Endothelial cell of umbilical vein (primary cell): ENCODE data around the gene KCNE3. TPM values are rescaled to one million over a fixed set of nuclear protein-coding genes. Genes with fewer than 3 reads are reported as not detected.

ENCODE experiments used
- BruUV-seq: library from RNA; stranded (reverse); fragments of 400-500 nt; replicated peaks from 2 replicates; lab custom pipeline; 2021; lab: Mats Ljungman, UMichigan
- CTCF ChIA-PET: fragments of 300-600, 350-600 bp; sonication (Branson Sonifier 250); formaldehyde crosslinking; loops from one replicate; lab custom pipeline; 2021; ENCODE audit warnings: antibody characterized with exemption, inconsistent platforms; lab: Charles Lee
- POLR2A ChIA-PET: fragments of 300-600, 350-600 bp; sonication (Branson Sonifier 250); formaldehyde crosslinking; loops from one replicate; lab custom pipeline; 2021; ENCODE audit warnings: antibody characterized with exemption, inconsistent platforms; lab: Charles Lee
- DNase-seq: peaks from one replicate; pipeline ENCODE4 v3.0.0-alpha.2; 2011; ENCODE audit warnings: low read depth, low spot score
- FAIRE-seq: peaks from 2 replicates; lab custom pipeline; 2011; peaks lifted over from hg19 to GRCh38; lab: Jason Lieb, UNC
- H2AFZ ChIP-seq: 2 replicates; pipeline ENCODE4 v1.6.0; 2012; ENCODE audit warnings: low read depth, low read length, control low read depth, inconsistent platforms
- H3K27ac ChIP-seq: 2 replicates; pipeline ENCODE4 v1.5.1; 2011; ENCODE audit warnings: low read depth, mild to moderate bottlenecking, control low read depth, low read length, moderate library complexity; ENCODE audit not compliant: insufficient read depth
- H3K27me3 ChIP-seq, 2 experiments: 2 replicates each; pipeline versions ENCODE4 v1.6.0 to v1.6.1; 2011; ENCODE audit warnings: low read length in 2 of 2, mixed read lengths in 1 of 2; ENCODE audit not compliant: control insufficient read depth in 2 of 2, insufficient read depth in 2 of 2
- H3K36me3 ChIP-seq, 2 experiments: 2 replicates in 1 of 2; 3 replicates in 1 of 2; pipeline ENCODE4 v1.5.1; 2011; ENCODE audit warnings: low read length in 2 of 2, mild to moderate bottlenecking in 1 of 2, moderate library complexity in 1 of 2; ENCODE audit not compliant: control insufficient read depth in 2 of 2, insufficient read depth in 2 of 2; ENCODE audit errors: extremely low read depth in 1 of 2
- H3K4me1 ChIP-seq: 3 replicates; pipeline ENCODE4 v1.5.1; 2011; ENCODE audit warnings: mild to moderate bottlenecking, low read length; ENCODE audit not compliant: control insufficient read depth, insufficient read depth; ENCODE audit errors: extremely low read depth
- H3K4me2 ChIP-seq: 2 replicates; pipeline ENCODE4 v1.6.1; 2011; ENCODE audit warnings: low read length, control low read depth, mixed read lengths; ENCODE audit not compliant: insufficient read depth
- H3K4me3 ChIP-seq, 3 experiments: fragments of 200-600 bp in 1 of 3; sonication (generic), shearing (Covaris generic) in 1 of 3; replicated peaks in 1 of 3; 2 replicates each; pipeline ENCODE4 v1.5.1; 2011 to 2016; ENCODE audit warnings: control low read depth in 3 of 3, low read length in 3 of 3, mild to moderate bottlenecking in 2 of 3, inconsistent platforms in 1 of 3, low read depth in 1 of 3, moderate library complexity in 1 of 3; ENCODE audit not compliant: insufficient read depth in 1 of 3
- H3K79me2 ChIP-seq: 2 replicates; pipeline ENCODE4 v1.6.0; 2012; ENCODE audit warnings: low read length, inconsistent platforms; ENCODE audit not compliant: control insufficient read depth, insufficient read depth
- H3K9ac ChIP-seq: replicated peaks from 2 replicates; pipeline ENCODE3; 2011; ENCODE audit warnings: low read length, control low read depth; ENCODE audit not compliant: insufficient read depth; ENCODE audit errors: extremely low read depth
- H3K9me1 ChIP-seq: replicated peaks from 3 replicates; pipeline ENCODE4 v1.6.0; 2011; ENCODE audit warnings: mild to moderate bottlenecking, low read length; ENCODE audit not compliant: control insufficient read depth, insufficient read depth; ENCODE audit errors: extremely low read depth
- H3K9me3 ChIP-seq: replicated peaks from 2 replicates; pipeline ENCODE4 v1.5.1; 2012; ENCODE audit warnings: low read length, inconsistent platforms; ENCODE audit not compliant: control insufficient read depth, insufficient read depth
- H4K20me1 ChIP-seq: replicated peaks from 2 replicates; pipeline ENCODE3; 2011; ENCODE audit warnings: mild to moderate bottlenecking, low read length; ENCODE audit not compliant: control insufficient read depth, insufficient read depth; ENCODE audit errors: extremely low read depth
- CTCF ChIP-seq, 2 donors: IDR thresholded peaks; 1 replicate in 1 of 2; 2 replicates in 1 of 2; pipeline ENCODE4 v1.5.1; 2011; ENCODE audit warnings: low read length in 2 of 2, mild to moderate bottlenecking in 2 of 2, moderate library complexity in 2 of 2, control low read depth in 1 of 2, inconsistent platforms in 1 of 2, low read depth in 1 of 2; ENCODE audit not compliant: insufficient read depth in 1 of 2; ENCODE audit errors: extremely low read depth in 1 of 2
- FOS ChIP-seq: IDR thresholded peaks from 2 replicates; pipeline ENCODE4 v1.6.1; 2011; ENCODE audit warnings: mild to moderate bottlenecking, low read length, moderate library complexity, borderline replicate concordance; ENCODE audit not compliant: insufficient read depth
- GATA2 ChIP-seq: IDR thresholded peaks from 2 replicates; pipeline ENCODE4 v1.7.0; 2011; ENCODE audit warnings: low read depth, mild to moderate bottlenecking, moderate library complexity, mixed read lengths, low read length; ENCODE audit not compliant: insufficient read length, insufficient read depth
- JUN ChIP-seq: IDR thresholded peaks from 2 replicates; pipeline ENCODE4 v1.6.1; 2011; ENCODE audit warnings: borderline replicate concordance, low read depth; ENCODE audit not compliant: insufficient read length, insufficient read depth
- dilution Hi-C: fragments of 300-500 bp; cut with MboI; formaldehyde crosslinking; loops from one replicate; pipeline ENCODE4 v1.15.0; 2019; ENCODE audit warnings: low sequenced_read_pairs; ENCODE audit not compliant: extremely low pct_ligation_motif_present
- intact Hi-C: fragments of 100-400 bp; cut with micrococcal nuclease; formaldehyde crosslinking; loops from one replicate; pipeline ENCODE4 v1.10.0; 2022
- polyA plus RNA-seq, 4 experiments: library from polyadenylated mRNA; depleted of rRNA in 3 of 4; stranded (reverse) in 3 of 4; unstranded in 1 of 4; fragments of >200 nt; gene quantifications; 2 replicates each; pipeline versions ENCODE4 v1.2.1 to v1.2.3, GENCODE V29; 2011 to 2012; ENCODE audit warnings: missing spikeins in 1 of 4
- total RNA-seq: library from RNA; stranded (reverse); gene quantifications from 2 replicates; pipeline ENCODE4 v1.2.3, GENCODE V29; 2021

The KCNE3 gene
- total and polyA plus RNA-seq, 2 donors (not counting 3 experiments of a cell fraction or from before 2014, with no cell fraction given) = 0.97 to 2.2 TPM

DNA sequence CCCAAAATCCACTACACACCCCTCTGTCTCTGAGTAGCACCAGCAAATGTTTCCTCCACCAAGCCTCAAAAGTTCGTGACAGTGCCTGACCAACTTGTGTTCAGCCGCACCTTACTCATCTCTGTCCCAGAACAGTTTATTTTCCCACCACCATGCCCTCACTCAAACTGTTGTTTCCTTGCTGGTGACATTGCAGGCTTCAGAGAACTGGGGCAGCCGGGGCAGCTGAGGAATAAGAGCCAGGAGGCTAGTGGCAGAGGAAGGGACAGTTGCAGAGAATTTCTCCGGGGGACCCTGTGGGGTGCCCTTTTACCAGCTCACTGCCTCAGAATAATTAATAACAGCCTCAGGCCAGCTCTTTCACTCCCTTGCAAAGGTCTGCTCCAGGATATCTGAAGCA, 709 bp upstream of the KCNE3 start:
- no peaks in the 10 kb centered on the region for H4K20me1 ChIP-seq
- no peaks in the 10 kb centered on the region for H3K79me2 ChIP-seq
- FAIRE-seq (no peak), DNase-seq (no peak)
- H3K4me3 ChIP-seq = no peak overlapping the region
- H3K9me1 ChIP-seq = no peaks in the 10 kb centered on the region
- POLR2A ChIA-PET = no interaction called here
- H3K9ac ChIP-seq = no peak overlapping the region
- H3K27ac ChIP-seq = no peak overlapping the region
- no peak overlapping the region for H2AFZ ChIP-seq
- BruUV-seq = no TSS peak
- intact Hi-C loops (no loop called here), dilution Hi-C loops (no loop called here)
- H3K4me2 ChIP-seq = no peak overlapping the region
- H3K36me3 ChIP-seq = no peaks in the 10 kb centered on the region
- no peaks in the 10 kb centered on the region for H3K9me3 ChIP-seq
- no peak for TF ChIP-seq CTCF (IDR thresholded peaks at IDR 0.05; ENCODE audit: extremely low read depth in 1 of 2, insufficient read depth in 1 of 2, low read depth in 1 of 2, low read length in 2 of 2)
- H3K4me1 ChIP-seq = peaks cover 7% of the 10 kb centered on the region
- peaks cover 16 to 27% of the 10 kb centered on the region in 2 experiments for H3K27me3 ChIP-seq
- CTCF ChIA-PET = interaction anchor here (1.2 to 2.3 kb wide), 2 partner anchors 17 to 18 kb away, joined by 3 to 9 read pairs; no protein-coding TSS in a partner anchor

GRCh38 chr11:74465291-74465708, 2.0 kb downstream of the KCNE3 start:
- Histone ChIP-seq H3K9me3 (no peaks in the 10 kb centered on the region), H3K4me1 (peaks cover 10% of the 10 kb centered on the region), H3K9ac (no peak overlapping the region), H3K4me2 (no peak overlapping the region), H3K27ac (no peak overlapping the region), H3K27me3 (peaks cover 16 to 23% of the 10 kb centered on the region in 2 experiments), H3K9me1 (no peaks in the 10 kb centered on the region), H3K36me3 (no peaks in the 10 kb centered on the region), H4K20me1 (no peaks in the 10 kb centered on the region), H2AFZ (no peak overlapping the region), H3K79me2 (no peaks in the 10 kb centered on the region), H3K4me3 (no peak overlapping the region)
- dilution Hi-C loops (no loop called here), intact Hi-C loops (no loop called here)
- ChIA-PET CTCF (interaction anchor here (2.2 kb wide), 1 partner anchor 11 kb away, joined by 18 read pairs; no protein-coding TSS in a partner anchor), POLR2A (no interaction called here)
- no peak for DNase-seq
- TF ChIP-seq FOS (no peak), JUN (no peak), GATA2 (no peak), CTCF (IDR thresholded peaks at IDR 0.05; ENCODE audit: extremely low read depth in 1 of 2, insufficient read depth in 1 of 2, low read depth in 1 of 2, low read length in 2 of 2) (no peak)
- FAIRE-seq = no peak
- BruUV-seq = no TSS peak
